ENCODE results near the gene PNCK.

Gene PNCK

GRCh38 chrX:153642051-153642654 is 31.5 kb downstream of the PNCK start:
- DNase-seq (ENCODE audit: low read depth, low spot score) = no peak

GRCh38 chrX:153641627-153642026 is 32.0 kb downstream of the PNCK start:
- DNase-seq (ENCODE audit: low read depth, low spot score) = no peak

GRCh38 chrX:153640736-153641575 is 32.7 kb downstream of the PNCK start:
- no peak for DNase-seq (ENCODE audit: low read depth, low spot score)

- DNase-seq (ENCODE audit: low read depth, low spot score) = no peak
Observed at GRCh38 chrX:153640045-153640686, 33.4 kb downstream of the PNCK start.

GRCh38 chrX:153639177-153640044 is 34.2 kb downstream of the PNCK start:
- no peak for DNase-seq (ENCODE audit: low read depth, low spot score)

GRCh38 chrX:153638436-153639176 is 35.0 kb downstream of the PNCK start:
- DNase-seq (ENCODE audit: low read depth, low spot score) = no peak

- DNase-seq (ENCODE audit: low read depth, low spot score) = no peak
Observed at GRCh38 chrX:153638041-153638371, 35.6 kb downstream of the PNCK start.

GRCh38 chrX:153637121-153638040 is 36.2 kb downstream of the PNCK start:
- DNase-seq (ENCODE audit: low read depth, low spot score) = no peak

- no peak for DNase-seq (ENCODE audit: low read depth, low spot score)
Observed at GRCh38 chrX:153636716-153637115, 36.9 kb downstream of the PNCK start.

- no peak for DNase-seq (ENCODE audit: low read depth, low spot score)
Observed at GRCh38 chrX:153635788-153636668, 37.6 kb downstream of the PNCK start.

- no peak for DNase-seq (ENCODE audit: low read depth, low spot score)
Observed at GRCh38 chrX:153635388-153635787, 38.2 kb downstream of the PNCK start.

- DNase-seq (ENCODE audit: low read depth, low spot score) = no peak
Observed at GRCh38 chrX:153634832-153635231, 38.8 kb downstream of the PNCK start.

- no peak for DNase-seq (ENCODE audit: low read depth, low spot score)
Observed at GRCh38 chrX:153634236-153634635, 39.4 kb downstream of the PNCK start.

GRCh38 chrX:153633607-153634180 is 39.9 kb downstream of the PNCK start:
- DNase-seq (ENCODE audit: low read depth, low spot score) = no peak

GRCh38 chrX:153633048-153633447 is 40.6 kb downstream of the PNCK start:
- no peak for DNase-seq (ENCODE audit: low read depth, low spot score)

GRCh38 chrX:153632595-153632946 is 41.0 kb downstream of the PNCK start:
- DNase-seq (ENCODE audit: low read depth, low spot score) = no peak

- no peak for DNase-seq (ENCODE audit: low read depth, low spot score)
Observed at GRCh38 chrX:153631907-153632594, 41.6 kb downstream of the PNCK start.

- DNase-seq (ENCODE audit: low read depth, low spot score) = no peak
Observed at GRCh38 chrX:153631346-153631745, 42.3 kb downstream of the PNCK start.

Measured in smooth muscle cell of the brain vasculature (primary cell).